Cardiac septum (tissue), 1 donor: ENCODE results near the gene DPP6. TPM values are rescaled to one million over a fixed set of nuclear protein-coding genes. Genes with fewer than 3 reads are reported as not detected.

Experiments
- DNase-seq: peaks from one replicate; pipeline ENCODE4 v3.0.0-alpha.2; 2020; ENCODE audit warnings: low spot score
- intact Hi-C: fragments of 100-400 bp; cut with DNase I; formaldehyde crosslinking; loops from one replicate; pipeline ENCODE4 v1.14.0; 2022
- total RNA-seq: library from RNA; stranded (reverse); fragmentation: NEBNext Ultra II Directional; extraction: Animal tissue kit (Norgen Biotek cat#: 25700); gene quantifications from one replicate; pipeline ENCODE4 v1.2.1, GENCODE V29; 2021
- donor health status: DM: no; HTN: no; CAD: no.

Gene DPP6
- total RNA-seq, 1 donor from 2014 or later = not detected

DNA sequence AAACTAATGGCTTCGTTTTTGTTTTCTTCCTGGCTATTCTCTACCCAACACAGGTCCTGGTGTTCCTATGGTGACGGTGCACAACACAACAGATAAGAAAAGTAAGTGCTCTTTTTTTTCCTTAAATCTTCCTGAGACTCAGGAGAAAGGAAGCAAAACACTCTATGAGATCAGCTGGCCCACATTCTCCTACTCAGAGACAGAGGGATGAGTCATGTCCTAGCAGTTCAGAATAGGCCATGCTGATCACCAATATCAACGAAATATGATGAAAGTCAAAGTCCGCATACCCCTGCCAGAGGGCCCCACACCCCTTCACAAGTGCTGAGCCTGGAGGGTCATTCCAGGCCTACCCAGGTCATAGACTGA lies 801.5 kb downstream of the DPP6 start:
- DNase-seq = no peak
- intact Hi-C loops = no loop called here

DNA sequence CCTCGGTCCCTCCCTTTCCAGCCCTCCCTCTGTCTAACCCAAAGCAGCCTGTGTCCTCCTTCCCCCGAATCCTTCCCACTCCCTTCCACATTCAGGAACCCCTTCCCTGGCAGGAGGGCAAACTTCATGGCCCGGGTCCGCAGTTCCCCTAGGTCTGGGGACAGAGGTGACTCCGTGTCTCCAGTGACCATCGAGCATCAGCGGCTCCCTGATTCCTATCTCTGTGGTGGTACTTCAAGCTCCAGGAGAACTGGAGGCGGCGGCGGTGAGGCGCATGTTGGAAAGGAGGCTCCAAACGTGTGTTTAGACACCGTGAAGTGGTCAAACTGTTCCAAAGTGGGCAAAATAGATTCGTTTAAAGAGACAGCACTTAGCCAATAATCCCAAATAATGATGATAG lies 802.6 kb downstream of the DPP6 start:
- intact Hi-C loops = no loop called here
- no peak for DNase-seq

DNA sequence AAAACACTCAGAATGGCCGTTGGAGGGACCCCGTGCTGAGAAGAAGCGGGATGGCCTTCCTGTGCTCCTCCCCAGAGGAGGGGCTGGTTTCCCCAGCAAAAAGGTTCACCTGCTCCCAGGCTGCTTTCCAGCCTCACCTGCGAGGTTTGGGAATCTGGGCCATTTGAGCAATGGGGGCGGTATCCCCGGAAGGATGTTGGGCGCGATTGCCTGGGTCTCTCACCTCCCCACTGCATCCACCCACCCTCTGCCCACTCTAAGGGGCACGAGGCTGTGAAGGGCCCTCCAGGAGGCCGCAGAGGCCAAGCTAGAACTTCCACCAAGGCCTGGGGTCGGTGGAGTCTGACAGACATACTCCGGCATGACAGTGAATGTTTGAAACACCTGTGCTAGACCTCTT lies 803.2 kb downstream of the DPP6 start:
- intact Hi-C loops = no loop called here
- no peak for DNase-seq

DNA sequence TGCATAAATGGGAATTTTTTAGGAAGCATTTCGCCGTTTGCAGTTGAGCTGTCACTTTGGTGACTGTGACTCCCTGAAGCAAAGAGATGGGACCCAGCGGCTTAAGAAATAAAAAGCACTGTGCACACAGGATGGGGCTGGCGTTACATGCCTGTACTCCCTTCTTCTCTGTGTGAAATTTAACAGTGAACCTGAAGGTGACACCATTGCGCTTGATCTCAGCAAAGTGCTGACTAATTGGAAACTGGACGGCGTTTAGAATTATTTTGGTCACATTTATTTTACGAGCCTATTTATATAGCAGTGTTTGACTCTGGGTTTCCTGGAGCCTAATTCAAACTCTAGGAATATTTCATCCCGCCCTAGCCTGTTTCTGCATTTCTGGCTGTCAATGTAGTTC lies 804.5 kb downstream of the DPP6 start:
- no peak for DNase-seq
- intact Hi-C loops = no loop called here

DNA sequence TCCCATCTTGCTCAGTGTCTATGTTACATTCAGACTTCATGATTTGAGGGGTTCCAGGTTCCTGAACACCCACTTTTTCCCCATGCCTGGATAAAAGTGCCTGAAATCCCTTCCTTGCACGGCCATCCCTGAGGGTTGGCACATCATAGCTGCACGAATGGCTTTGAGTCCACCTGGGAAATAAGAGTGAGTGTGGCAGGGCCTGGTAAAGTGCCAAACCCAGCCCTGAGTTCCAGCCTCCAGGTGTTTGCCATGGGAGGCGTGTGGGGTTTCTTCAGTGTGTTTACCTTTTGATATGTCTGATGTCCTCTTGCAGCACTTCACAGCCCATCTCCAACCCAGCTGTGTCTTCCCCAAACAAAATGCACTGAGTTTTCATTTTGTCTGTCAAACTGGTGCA lies 805.0 kb downstream of the DPP6 start:
- no peak for DNase-seq
- intact Hi-C loops = no loop called here

DNA sequence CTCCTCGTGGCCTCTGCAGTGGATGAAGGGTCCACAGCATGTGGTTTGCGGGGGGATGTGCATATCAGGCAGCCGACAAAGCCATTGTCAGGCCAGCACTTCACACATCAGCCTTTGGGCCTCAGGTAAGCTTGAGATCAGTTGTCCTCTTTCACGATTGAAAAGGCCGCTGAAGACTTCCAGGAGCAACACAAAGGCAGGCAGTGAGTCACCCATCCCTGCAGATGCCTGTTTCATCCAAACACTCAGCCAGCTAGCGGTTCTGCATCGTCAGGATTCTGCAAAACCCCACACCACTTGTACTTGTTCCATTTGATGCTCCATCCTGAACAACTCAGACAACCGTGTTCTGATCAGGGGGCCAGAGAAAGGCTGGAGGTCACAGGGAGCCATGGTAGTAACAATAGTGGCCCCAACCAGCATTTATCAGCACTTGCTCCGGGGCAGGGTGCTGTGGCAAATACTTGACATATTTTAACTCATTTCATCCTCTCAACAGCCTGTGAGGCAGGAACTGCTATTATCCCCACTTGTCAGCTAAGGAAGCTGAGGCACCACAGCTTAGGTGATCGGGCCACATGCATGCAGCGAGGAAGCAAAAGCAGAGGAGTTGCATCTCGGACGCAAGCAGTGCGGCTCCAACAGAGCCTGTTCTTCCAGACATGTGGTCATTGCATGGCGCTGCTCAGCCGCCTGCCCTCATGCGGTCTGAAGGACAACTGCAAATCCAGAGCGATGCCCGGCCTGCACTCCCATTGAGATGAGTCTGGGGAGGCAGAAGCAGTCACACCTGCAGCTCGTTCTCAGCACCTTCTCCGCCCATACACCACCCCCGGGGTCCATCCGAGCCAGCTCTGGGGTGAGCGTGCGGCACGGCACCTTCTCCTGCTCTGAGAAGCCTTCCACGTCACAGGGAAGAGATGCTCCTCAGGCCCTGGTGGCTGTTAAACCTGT lies 805.8 kb downstream of the DPP6 start:
- peak; percentile 70 for DNase-seq

DNA sequence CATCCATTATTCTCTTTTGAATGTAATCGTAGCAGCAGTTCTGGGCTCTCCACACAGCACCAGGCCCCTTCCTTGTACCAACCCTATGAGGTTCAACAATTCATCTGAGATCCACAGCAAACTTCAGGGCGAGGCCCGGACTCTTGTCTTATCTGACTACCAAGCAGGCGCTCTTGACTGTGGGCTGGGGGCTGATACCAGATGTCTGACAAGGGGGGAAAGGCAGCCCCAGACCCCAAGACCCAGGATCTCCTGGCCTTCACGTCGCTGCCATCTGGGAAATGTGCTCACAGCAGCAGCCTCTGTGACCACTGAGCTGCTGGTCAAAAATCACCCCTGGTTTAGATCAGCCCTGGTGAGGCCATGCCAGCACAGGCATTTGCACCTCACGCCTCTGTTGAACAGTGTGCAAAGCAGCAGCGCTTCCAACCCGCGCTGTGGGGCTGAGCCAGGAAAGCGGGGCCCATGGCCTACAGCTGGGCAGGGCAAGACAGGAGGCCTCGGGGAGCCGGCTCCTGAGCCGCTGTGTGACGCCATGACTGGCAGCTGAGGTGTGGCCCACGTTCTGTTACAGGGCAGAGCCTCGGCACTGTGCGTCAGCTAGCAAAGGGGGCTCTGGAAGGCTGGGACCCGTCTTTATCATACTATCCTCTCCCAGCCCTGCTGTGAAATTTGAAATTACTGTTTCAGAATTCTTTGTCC lies 806.8 kb downstream of the DPP6 start:
- intact Hi-C loops = no loop called here
- DNase-seq = peak; percentile 47

More for the DNA sequence above, 805.8 kb downstream of the DPP6 start:
- intact Hi-C loops = no loop called here

DNA sequence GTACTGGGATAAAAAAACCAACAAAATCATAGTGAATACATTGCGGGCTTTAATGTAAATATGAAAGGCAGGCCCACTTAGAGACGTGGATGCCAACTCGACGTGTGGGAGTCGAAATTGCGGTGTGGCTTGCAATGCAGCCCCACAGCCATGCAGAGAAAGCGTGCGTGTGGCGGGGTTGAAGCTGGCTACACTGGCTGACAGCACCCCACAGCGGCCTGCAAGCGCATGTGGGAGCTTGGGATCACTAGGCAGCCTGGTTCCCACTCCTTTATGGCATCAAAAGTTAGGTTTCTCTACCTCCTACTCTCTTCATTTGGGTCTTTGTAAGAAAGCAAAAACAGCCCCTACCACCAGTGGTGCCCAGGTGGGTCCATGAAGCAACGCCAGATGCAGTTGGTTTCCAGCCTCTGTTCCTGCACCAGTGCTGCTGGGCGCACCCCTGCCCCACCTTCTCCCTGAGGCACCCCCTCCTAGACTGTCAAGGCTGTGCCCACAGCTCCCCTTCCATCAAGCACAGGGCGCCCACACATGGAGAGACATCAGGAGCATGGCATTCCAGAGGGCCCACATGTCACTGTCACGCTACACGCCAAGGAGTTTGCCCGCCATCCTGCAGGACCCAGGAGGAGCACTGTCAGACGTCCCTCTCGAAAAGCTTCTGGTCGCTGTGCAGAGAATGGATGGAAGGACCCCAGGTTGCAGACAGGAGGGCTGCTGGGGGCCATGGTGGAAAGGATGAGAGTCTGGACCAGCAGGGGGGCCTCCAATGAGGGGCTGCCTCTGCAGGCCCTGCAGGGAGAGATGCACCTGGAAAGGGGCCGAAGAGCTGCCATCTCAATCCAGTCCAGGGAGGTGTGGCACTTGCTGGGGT lies 807.8 kb downstream of the DPP6 start:
- DNase-seq = peak; percentile 59
- intact Hi-C loops = no loop called here

DNA sequence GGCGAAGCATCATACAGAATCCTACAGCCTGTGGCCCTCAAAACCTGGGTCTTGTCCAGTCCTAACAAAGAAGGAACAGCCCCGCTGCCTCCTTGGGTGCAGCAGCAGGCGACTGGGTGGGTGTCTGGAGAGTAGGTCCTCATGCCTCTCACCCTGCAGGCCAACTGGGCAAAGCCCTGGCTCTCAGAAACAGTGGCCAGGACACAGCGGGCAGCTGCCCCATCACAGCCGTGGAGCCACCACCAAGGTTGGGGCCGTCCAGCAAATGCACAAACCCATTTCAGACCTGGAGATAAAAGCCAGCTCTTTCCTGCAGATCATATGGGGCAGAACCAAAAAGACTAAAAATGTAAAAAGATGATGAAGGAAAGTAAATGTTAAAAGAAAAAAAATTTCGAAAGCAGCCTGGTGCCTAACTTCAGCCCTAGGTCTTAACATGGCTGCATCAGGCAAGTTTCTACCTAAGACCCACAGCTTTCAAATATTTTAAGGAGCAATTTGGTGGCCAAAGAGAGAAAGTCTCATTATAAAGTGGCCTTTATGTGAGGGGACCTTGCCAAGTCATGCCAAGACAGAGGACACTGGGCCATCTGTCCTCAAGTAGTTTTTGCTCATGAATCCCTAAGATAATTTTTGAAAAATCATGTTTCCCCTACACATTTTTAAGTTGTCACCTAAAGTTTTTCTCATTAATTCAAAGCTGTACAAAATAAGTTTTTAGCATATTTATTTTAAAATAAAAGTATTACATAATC lies 808.6 kb downstream of the DPP6 start:
- DNase-seq = peak; percentile 49
- intact Hi-C loops = no loop called here

DNA sequence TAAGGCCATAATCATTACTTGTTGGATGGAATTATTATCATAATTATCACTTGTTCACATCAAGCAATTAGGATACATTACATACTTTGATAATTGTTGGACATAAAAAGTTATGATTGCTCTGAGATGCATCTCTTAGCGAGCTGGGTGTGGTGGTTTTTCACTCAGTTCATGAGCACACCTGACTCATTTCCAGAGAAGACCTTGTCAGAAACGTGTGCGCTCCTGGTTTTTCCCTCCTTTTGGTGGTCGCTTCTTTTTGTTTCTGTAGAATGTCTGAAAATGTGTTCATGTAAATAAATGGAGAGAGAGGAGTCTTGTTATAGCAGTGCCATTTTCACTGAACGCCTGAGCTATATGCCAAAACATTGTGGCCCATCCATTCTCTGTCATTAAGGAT lies 809.4 kb downstream of the DPP6 start:
- intact Hi-C loops = no loop called here
- no peak for DNase-seq

DNA sequence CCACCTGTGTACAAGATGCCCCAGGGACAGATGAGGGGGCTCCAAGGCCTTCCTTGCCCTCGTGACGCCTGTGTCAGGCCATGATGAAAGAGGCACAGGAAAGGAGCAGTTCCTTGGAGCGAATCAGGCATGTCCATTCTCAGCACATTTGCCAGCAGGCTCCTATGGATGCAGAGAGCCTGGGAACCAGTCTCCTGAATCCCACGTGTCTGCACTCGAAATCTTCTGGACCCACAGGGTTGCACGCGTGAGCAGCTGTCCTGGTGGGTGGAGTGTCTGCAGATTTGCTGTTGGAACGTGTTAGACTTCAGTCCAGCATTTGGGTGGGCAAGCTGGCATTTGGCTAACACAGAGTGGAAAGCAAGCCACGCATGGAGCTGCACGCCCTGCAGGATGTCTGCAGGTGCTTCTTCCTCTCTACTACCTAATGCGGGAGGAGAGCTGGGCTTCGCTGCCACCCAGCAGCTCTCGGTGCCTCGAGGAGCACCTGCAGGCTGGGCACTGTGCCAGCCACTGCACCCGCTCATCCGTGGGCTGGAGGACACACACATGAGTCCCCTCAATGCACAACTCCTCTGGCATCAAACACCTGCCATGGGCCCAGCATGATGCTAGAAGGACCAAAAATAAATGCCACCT lies 810.1 kb downstream of the DPP6 start:
- DNase-seq = peak; percentile 60
- intact Hi-C loops = no loop called here

DNA sequence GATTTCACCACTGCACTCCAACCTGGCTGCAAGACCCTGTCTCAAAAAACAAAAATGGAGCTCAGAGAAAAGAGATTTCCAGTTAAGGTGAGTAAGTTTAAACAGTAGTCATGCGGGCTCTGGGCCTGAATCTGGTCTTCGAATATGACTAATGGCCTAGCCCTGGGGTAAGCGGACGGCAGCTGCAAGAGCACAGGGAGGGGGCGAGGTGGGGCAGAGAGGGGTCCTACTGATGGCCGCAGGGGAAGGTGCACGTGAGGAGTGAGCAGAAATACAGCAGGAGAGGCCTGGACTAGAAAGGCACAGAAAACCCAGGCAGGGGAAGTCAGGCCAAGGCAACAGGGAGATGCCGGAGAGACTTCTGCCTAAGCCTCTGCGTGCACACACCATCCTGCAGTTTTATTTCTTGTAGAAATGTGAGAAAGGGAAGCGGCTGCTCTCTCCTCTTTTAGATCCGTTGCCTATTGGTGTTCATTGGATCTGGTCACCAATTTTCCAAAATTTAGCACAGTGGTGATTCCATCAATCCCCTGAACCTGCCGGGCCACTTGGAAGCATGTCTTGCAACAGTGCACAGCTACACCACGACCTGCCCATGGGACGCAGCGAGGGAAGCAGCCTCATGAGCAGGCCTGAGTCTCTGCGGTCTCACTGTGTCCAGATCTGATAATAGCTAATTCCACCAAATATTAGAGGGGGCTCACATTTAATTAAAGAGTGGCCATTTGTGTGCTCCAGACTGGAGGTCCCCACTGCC lies 811.7 kb downstream of the DPP6 start:
- intact Hi-C loops = no loop called here
- peak; percentile 61 for DNase-seq

DNA sequence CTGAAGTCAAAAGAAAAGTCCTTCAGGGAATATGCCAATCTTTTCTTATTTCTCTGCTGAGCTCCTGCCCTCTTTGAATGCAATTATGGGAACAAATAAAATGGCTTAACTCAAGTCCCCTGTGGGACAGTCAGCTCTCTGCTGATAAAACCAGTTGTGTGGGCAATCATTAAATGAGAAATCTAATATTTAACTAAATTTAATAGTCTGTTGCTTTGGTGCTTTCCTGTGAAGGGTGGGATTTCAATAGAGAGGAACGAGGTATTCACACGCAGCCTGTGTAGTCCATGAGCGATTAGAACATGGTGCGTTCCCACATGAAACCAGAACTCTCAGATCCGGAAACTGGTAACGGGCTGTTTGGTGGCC lies 812.3 kb downstream of the DPP6 start:
- intact Hi-C loops = no loop called here
- DNase-seq = no peak

DNA sequence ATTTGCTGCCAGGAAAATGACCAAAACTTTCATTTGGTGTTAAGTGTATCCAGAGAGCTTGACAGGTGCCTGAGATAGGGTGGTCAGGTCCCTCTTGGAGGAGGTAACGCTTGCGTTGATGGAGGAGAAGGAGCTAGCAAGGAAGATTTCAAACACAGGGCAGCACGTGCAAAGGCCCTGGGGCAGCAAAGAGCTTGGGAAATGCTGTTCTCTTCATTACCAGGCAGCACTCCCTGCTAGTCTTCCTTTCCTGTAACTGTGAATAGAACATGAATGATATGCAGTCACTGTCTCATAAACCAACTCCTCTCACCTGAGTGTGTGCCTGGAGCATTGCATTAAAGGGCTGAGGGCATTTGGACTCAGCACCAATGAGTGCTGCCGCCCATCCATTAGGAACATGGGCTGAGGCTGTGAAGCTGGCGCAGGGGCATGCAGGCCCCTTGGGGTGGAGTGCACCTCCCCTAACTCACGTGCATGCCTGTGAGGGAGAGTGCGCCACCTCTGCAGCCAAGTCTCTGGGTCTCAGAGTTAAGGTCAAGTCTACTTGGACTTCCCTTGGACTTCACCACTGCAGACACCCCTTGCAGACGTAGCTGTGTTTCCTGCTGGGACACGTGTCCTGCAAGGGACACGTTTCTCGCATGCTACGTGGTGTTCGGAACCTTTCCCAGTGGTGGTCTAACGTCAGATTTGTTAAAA lies 813.9 kb downstream of the DPP6 start:
- peak; percentile 63 for DNase-seq

DNA sequence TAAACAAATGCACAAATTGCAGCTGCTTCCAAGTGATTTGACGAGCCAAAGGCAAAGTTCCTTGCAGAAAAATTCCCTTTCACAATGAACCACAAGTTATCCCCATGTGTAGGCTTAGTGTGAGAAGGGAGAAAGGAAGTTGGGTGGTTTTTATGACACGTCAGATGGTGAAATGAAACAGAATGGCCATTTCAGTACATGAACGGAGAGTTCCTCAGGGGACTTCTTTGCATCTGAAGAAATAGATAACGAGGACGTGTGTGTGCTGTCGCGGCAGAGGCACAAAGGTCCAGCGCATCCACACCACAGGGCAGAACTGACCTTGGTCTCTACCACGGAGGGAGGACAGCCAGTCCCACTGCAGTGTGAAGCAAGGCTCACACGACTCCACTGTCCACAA lies 814.9 kb downstream of the DPP6 start:
- DNase-seq = no peak
- intact Hi-C loops = no loop called here

More for the DNA sequence above, 813.9 kb downstream of the DPP6 start:
- intact Hi-C loops = no loop called here

DNA sequence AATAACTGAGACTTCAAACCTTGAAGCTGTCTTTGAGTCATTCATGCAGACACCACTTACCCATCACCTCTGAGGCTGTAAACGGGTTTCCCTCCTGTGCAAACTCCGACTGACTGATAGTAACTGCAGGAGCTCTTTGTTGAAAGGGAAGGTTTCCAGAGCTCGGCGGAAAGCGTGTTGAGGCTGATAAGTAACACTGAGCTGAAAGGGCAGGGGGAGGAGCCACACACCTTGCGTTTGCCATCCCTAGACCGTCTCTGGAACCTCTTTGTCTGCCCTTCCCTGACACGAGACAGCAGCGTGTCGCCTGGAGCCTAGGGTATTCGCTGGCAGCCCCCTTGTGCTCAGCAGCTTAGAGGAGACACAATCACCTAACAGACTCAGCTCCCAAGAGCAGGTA lies 816.7 kb downstream of the DPP6 start:
- intact Hi-C loops = no loop called here
- no peak for DNase-seq

DNA sequence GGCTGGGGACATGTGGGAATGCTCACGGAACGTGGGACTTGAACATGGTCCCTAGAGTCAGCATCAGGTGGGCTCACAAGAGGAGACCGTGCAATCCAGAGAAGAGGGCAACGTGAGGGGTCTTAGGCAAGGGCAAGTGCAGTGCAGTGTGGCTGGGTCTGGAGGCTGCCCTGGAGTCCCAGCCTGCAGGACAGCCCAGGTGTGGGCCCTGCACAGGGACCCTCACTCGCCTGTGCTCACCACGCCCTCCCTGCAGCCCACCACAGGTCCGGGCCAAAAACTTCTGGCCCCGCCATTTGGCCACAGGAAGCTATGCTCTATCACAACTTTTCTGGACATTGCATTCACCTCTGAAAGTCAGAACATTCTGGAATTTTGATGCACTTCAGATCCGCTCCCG lies 817.2 kb downstream of the DPP6 start:
- DNase-seq = peak; percentile 47
- intact Hi-C loops = no loop called here

DNA sequence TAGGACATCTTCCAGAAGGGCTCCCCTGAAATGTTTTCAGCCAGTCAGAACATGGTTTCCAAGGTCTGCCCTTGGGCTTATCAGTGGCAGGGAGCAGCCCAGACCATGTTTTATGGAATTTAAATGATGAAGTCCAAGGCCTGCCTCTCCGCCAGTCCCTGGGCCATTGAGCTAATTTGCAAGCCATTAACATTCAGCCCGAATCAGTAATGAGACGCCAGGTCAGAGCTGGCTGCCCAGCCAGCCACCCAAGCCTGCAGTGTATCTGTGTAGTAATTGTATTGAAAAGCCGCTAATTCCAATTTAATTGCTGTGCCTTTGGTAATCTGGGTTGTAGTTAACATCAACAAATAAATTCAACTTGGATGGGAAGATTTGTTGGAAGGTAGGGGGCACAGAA lies 819.3 kb downstream of the DPP6 start:
- no peak for DNase-seq
- intact Hi-C loops = no loop called here
